KMS-11 (cell line): ENCODE results near the gene CD83.

ENCODE experiments used
- H2AFZ ChIP-seq: fragments of 200-600 bp; sonication (generic); 2 replicates; pipeline ENCODE4 v1.6.1; 2016; ENCODE audit warnings: antibody characterized with exemption, mixed run types, low read depth
- H3K27ac ChIP-seq: fragments of 200-600 bp; sonication (generic); 2 replicates; pipeline ENCODE4 v1.6.1; 2016; ENCODE audit warnings: mild to moderate bottlenecking, mixed run types
- H3K27me3 ChIP-seq: fragments of 200-600 bp; sonication (generic); 2 replicates; pipeline ENCODE4 v1.6.1; 2017; ENCODE audit warnings: mild to moderate bottlenecking, low read depth, mixed run types, moderate library complexity; ENCODE audit not compliant: insufficient read depth
- H3K36me3 ChIP-seq: fragments of 200-600 bp; sonication (generic); 2 replicates; pipeline ENCODE4 v1.6.1; 2017; ENCODE audit warnings: mild to moderate bottlenecking, mixed run types; ENCODE audit not compliant: insufficient read depth
- H3K4me1 ChIP-seq: fragments of 200-600 bp; sonication (generic); 2 replicates; pipeline ENCODE4 v1.6.1; 2016; ENCODE audit warnings: mild to moderate bottlenecking, low read depth, mixed run types; ENCODE audit not compliant: poor library complexity, severe bottlenecking
- H3K4me2 ChIP-seq: fragments of 200-600 bp; sonication (generic); 2 replicates; pipeline ENCODE4 v1.7.0; 2016; ENCODE audit warnings: mild to moderate bottlenecking, mixed run types
- H3K4me3 ChIP-seq: fragments of 200-600 bp; sonication (generic); IDR thresholded peaks from 2 replicates; pipeline ENCODE4 v1.6.1; 2017; ENCODE audit warnings: low read depth, low read length, mixed read lengths; ENCODE audit not compliant: insufficient read depth
- H3K79me2 ChIP-seq: fragments of 200-600 bp; sonication (generic); 2 replicates; pipeline ENCODE4 v1.6.1; 2016; ENCODE audit warnings: low read depth, mixed run types; ENCODE audit not compliant: insufficient read depth
- H3K9ac ChIP-seq: fragments of 200-600 bp; sonication (generic); 2 replicates; pipeline ENCODE4 v1.6.1; 2016; ENCODE audit warnings: mild to moderate bottlenecking, mixed run types
- H4K20me1 ChIP-seq: fragments of 200-600 bp; sonication (generic); 2 replicates; pipeline ENCODE4 v1.6.1; 2016; ENCODE audit warnings: mild to moderate bottlenecking, mixed run types; ENCODE audit not compliant: insufficient read depth
- TF ChIP-seq, protein P1 (sequence below): fragments of 200-600 bp; sonication (generic); conservative IDR thresholded peaks from 2 replicates; pipeline ENCODE4 v1.6.1; 2017; ENCODE audit warnings: low read depth, mild to moderate bottlenecking, antibody characterized with exemption, low read length, moderate library complexity, mixed read lengths

Gene CD83

DNA sequence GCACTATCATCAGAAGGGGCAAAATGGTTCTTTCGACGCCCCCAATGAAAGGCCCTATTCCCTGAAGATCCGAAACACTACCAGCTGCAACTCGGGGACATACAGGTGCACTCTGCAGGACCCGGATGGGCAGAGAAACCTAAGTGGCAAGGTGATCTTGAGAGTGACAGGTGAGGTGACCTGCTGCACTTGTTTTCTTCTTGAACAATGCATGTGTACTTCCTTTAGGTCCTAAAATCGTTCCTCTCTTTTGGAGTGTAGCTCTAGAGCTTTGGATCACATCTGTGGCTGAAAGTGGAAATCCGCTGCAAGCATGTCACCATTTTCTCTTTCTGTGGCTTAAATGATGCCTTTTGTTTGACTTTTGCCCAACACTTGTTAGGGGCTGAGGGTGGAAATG, 14.0 kb downstream of the CD83 start:
- H3K4me2 ChIP-seq, result no peak overlapping the region
- no peaks in the 10 kb centered on the region for H3K79me2 ChIP-seq
- H3K27me3 ChIP-seq, result no peaks in the 10 kb centered on the region
- H3K4me1 ChIP-seq, result no peaks in the 10 kb centered on the region
- no peak overlapping the region for H2AFZ ChIP-seq
- TF ChIP-seq, protein P1, sequence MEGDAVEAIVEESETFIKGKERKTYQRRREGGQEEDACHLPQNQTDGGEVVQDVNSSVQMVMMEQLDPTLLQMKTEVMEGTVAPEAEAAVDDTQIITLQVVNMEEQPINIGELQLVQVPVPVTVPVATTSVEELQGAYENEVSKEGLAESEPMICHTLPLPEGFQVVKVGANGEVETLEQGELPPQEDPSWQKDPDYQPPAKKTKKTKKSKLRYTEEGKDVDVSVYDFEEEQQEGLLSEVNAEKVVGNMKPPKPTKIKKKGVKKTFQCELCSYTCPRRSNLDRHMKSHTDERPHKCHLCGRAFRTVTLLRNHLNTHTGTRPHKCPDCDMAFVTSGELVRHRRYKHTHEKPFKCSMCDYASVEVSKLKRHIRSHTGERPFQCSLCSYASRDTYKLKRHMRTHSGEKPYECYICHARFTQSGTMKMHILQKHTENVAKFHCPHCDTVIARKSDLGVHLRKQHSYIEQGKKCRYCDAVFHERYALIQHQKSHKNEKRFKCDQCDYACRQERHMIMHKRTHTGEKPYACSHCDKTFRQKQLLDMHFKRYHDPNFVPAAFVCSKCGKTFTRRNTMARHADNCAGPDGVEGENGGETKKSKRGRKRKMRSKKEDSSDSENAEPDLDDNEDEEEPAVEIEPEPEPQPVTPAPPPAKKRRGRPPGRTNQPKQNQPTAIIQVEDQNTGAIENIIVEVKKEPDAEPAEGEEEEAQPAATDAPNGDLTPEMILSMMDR, result no peak
- no peaks in the 10 kb centered on the region for H4K20me1 ChIP-seq
- no peak overlapping the region for H3K27ac ChIP-seq
- H3K36me3 ChIP-seq, result no peaks in the 10 kb centered on the region
- H3K9ac ChIP-seq, result no peak overlapping the region
- no peak overlapping the region for H3K4me3 ChIP-seq

DNA sequence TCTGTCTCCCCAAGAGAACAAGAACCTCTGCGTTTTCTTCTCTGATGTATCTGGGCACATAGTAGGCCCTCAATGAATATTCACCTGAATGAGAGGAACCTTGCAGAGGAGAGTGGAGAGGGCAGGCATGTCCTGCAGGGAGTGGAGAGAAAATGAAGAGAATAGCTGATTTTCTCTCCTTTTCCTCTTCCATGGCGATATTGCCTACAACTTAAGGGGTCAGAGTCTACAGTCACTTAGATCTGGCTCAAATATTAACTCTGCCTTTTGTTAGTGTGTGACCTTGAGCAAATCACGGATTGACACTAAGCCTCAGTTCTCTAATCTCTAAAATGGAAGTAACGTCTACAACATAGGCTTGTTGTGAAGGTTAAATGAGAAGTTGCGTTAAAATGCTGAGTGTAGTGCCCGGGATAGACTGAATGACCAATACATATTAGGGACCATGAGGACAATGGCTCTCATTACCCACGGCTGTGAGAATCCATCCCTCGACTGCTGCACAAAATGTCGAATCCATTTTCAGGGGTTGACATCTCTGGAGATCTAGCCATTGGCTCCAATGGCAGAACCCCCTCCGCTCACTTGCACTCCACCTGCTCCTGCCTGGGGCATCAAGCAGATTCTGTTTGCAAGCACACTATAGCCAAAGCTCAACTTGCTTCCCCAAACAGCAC, 14.8 kb downstream of the CD83 start:
- Histone ChIP-seq H4K20me1 (no peaks in the 10 kb centered on the region), H3K4me1 (no peaks in the 10 kb centered on the region), H3K9ac (no peak overlapping the region), H3K79me2 (no peaks in the 10 kb centered on the region), H3K4me2 (no peak overlapping the region), H3K36me3 (no peaks in the 10 kb centered on the region), H3K27ac (no peak overlapping the region), H2AFZ (no peak overlapping the region), H3K4me3 (no peak overlapping the region), H3K27me3 (no peaks in the 10 kb centered on the region)
- TF ChIP-seq, protein P1, result no peak

DNA sequence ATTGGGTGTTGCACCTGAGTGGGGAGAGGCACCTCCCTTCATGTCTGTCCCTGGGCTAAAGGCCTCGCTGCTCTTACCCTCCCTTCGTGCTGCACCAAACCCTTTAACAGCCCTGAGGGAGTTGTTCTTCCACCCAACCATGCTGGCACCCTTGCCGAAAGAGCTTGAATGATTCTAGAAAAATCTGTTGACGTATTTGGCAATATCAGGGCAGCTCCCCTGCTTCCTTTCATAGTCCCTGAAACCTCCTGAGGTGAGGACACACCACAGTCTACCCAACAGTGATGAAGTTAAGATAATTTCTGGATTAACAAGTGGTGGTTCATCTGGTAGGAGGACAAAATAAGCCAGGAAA, 15.3 kb downstream of the CD83 start:
- Histone ChIP-seq H3K79me2 (no peaks in the 10 kb centered on the region), H3K27me3 (no peaks in the 10 kb centered on the region), H3K4me1 (no peaks in the 10 kb centered on the region), H3K36me3 (no peaks in the 10 kb centered on the region), H2AFZ (no peak overlapping the region), H4K20me1 (no peaks in the 10 kb centered on the region), H3K27ac (no peak overlapping the region), H3K4me3 (no peak overlapping the region), H3K4me2 (no peak overlapping the region), H3K9ac (no peak overlapping the region)
- TF ChIP-seq, protein P1, result no peak

DNA sequence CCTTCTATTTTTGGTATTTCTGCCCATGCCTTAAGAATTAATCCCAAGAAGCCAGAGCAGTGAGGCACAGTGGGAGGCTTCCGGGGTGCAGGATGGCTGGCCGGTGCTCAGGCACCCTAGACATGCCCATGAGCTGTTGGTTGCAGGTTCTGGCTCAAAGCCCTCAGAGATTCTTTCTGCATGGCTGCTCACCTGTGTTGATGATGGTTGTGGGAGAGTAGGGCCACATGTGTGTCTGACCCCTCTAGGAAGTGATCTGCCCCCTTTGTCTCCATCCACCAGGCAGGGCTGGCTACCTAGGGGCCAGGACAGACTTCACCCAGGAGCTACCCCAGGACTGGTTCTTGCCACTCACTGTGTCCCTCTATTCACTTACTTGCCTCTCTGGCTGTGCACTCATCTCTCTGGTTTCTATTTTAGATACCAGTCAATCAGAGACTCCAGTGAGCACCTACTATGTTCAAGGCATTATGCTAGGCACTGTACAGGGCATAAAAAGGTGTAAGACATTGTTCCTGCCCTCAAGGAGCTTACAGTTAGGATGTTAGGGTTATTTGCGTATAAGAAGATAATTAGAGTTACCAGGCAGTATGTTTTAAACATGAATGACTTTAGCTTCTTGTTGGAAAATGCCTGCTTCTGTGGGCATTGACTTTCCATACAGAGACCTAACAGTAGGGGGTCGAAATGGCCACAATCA, 16.8 kb downstream of the CD83 start:
- no peaks in the 10 kb centered on the region for H3K36me3 ChIP-seq
- H3K27me3 ChIP-seq, result no peaks in the 10 kb centered on the region
- H3K79me2 ChIP-seq, result no peaks in the 10 kb centered on the region
- H4K20me1 ChIP-seq, result no peaks in the 10 kb centered on the region
- no peaks in the 10 kb centered on the region for H3K4me1 ChIP-seq
- H2AFZ ChIP-seq, result no peak overlapping the region
- no peak overlapping the region for H3K4me2 ChIP-seq
- TF ChIP-seq, protein P1, result no peak
- H3K9ac ChIP-seq, result no peak overlapping the region
- no peak overlapping the region for H3K4me3 ChIP-seq
- no peak overlapping the region for H3K27ac ChIP-seq
